HG03097 (cell line): ENCODE data around the gene RPP25.

Source experiments
- ATAC-seq: cut with Tn5 transposase; IDR thresholded peaks from one replicate; pipeline ENCODE4 v1.9.1; 2021; ENCODE audit not compliant: unreplicated experiment, low FRiP score

Gene RPP25

GRCh38 chr15:74956648-74957475, at the start of gene RPP25:
Gene RPP25, minus strand, starts transcription at chr15:74956772. Its CDS starts 189 bp downstream, at chr15:74956583.
- peak; percentile 64 for ATAC-seq

GRCh38 chr15:75002398-75002797, 45.8 kb upstream of the RPP25 start:
- ATAC-seq, result no peak

- no peak for ATAC-seq
Measured at GRCh38 chr15:75001310-75001709, 44.7 kb upstream of the RPP25 start.

- no peak for ATAC-seq
Measured at GRCh38 chr15:74997543-74997942, 41.0 kb upstream of the RPP25 start.

GRCh38 chr15:74997141-74997540, 40.6 kb upstream of the RPP25 start:
- ATAC-seq, result no peak

GRCh38 chr15:74995779-74996765, 39.5 kb upstream of the RPP25 start:
- ATAC-seq, result no peak

GRCh38 chr15:74995182-74995778, 38.7 kb upstream of the RPP25 start, which contains the start of gene SCAMP5:
Gene SCAMP5, plus strand, starts transcription at chr15:74995563. Its CDS starts 16,277 bp downstream, at chr15:75011840.
- peak; percentile 77 for ATAC-seq

- ATAC-seq, result no peak
Measured at GRCh38 chr15:74994685-74995084, 38.1 kb upstream of the RPP25 start.

- no peak for ATAC-seq
Measured at GRCh38 chr15:74994236-74994635, 37.7 kb upstream of the RPP25 start.

GRCh38 chr15:74992619-74993018, 36.0 kb upstream of the RPP25 start:
- no peak for ATAC-seq

- no peak for ATAC-seq
Measured at GRCh38 chr15:74989527-74989926, 33.0 kb upstream of the RPP25 start.

GRCh38 chr15:74988007-74988800, 31.6 kb upstream of the RPP25 start:
- no peak for ATAC-seq

GRCh38 chr15:74983725-74984231, 27.2 kb upstream of the RPP25 start:
- ATAC-seq, result peak; percentile 62

GRCh38 chr15:74982183-74982582, 25.6 kb upstream of the RPP25 start:
- ATAC-seq, result no peak

GRCh38 chr15:74978503-74978902, 21.9 kb upstream of the RPP25 start:
- no peak for ATAC-seq

GRCh38 chr15:74978077-74978476, 21.5 kb upstream of the RPP25 start:
- no peak for ATAC-seq

GRCh38 chr15:74977599-74977998, 21.0 kb upstream of the RPP25 start:
- ATAC-seq, result no peak

GRCh38 chr15:74976159-74976558, 19.6 kb upstream of the RPP25 start:
- ATAC-seq, result no peak

- no peak for ATAC-seq
Measured at GRCh38 chr15:74967670-74968069, 11.1 kb upstream of the RPP25 start.

- no peak for ATAC-seq
Measured at GRCh38 chr15:74964794-74965193, 8.2 kb upstream of the RPP25 start.
